SH-SY5Y (cell line): ENCODE results near the gene KCNS3.

ENCODE experiments used
- GATA2 ChIP-seq: IDR thresholded peaks from 2 replicates; pipeline ENCODE4 v1.6.1; 2011; ENCODE audit warnings: mild to moderate bottlenecking, low read depth, low read length
- GATA3 ChIP-seq: IDR thresholded peaks from 2 replicates; pipeline ENCODE4 v1.6.1; 2011; ENCODE audit warnings: low read depth, mild to moderate bottlenecking, low read length, moderate library complexity

GRCh38 chr2:17878281-17879136 is at the start of gene KCNS3:
- TF ChIP-seq GATA2 = no peak
- TF ChIP-seq GATA3 = no peak
